HG03103 (cell line): ENCODE data around the gene GABRG3.

ENCODE experiments used
- ATAC-seq: cut with Tn5 transposase; IDR thresholded peaks from one replicate; pipeline ENCODE4 v1.9.1; 2021; ENCODE audit warnings: low read depth; ENCODE audit not compliant: unreplicated experiment

The GABRG3 gene

GRCh38 chr15:27483124-27483523 is 512.1 kb downstream of the GABRG3 start:
- ATAC-seq, result no peak

- ATAC-seq, result no peak
Observed at GRCh38 chr15:27485265-27485664, 514.3 kb downstream of the GABRG3 start.

GRCh38 chr15:27486051-27486450 is 515.1 kb downstream of the GABRG3 start:
- ATAC-seq, result no peak

- ATAC-seq, result no peak
Observed at GRCh38 chr15:27486683-27487647, 516.0 kb downstream of the GABRG3 start.

GRCh38 chr15:27487846-27488245 is 516.9 kb downstream of the GABRG3 start:
- no peak for ATAC-seq

- no peak for ATAC-seq
Observed at GRCh38 chr15:27490867-27491595, 520.0 kb downstream of the GABRG3 start.

- no peak for ATAC-seq
Observed at GRCh38 chr15:27491666-27492621, 521.0 kb downstream of the GABRG3 start.

- no peak for ATAC-seq
Observed at GRCh38 chr15:27495963-27496459, 525.0 kb downstream of the GABRG3 start.

GRCh38 chr15:27498700-27499099 is 527.7 kb downstream of the GABRG3 start:
- no peak for ATAC-seq

GRCh38 chr15:27499191-27499590 is 528.2 kb downstream of the GABRG3 start:
- ATAC-seq, result no peak

GRCh38 chr15:27499719-27500118 is 528.7 kb downstream of the GABRG3 start:
- no peak for ATAC-seq

GRCh38 chr15:27500206-27500605 is 529.2 kb downstream of the GABRG3 start:
- ATAC-seq, result no peak

GRCh38 chr15:27506752-27507151 is 535.8 kb downstream of the GABRG3 start:
- no peak for ATAC-seq

GRCh38 chr15:27509014-27509413 is 538.0 kb downstream of the GABRG3 start:
- no peak for ATAC-seq

- no peak for ATAC-seq
Observed at GRCh38 chr15:27512281-27513001, 541.5 kb downstream of the GABRG3 start.

GRCh38 chr15:27514526-27514925 is 543.5 kb downstream of the GABRG3 start:
- ATAC-seq, result no peak

GRCh38 chr15:27527490-27528067 is 556.6 kb downstream of the GABRG3 start:
- ATAC-seq, result no peak

GRCh38 chr15:27529399-27529798 is 558.4 kb downstream of the GABRG3 start:
- ATAC-seq, result no peak

- ATAC-seq, result no peak
Observed at GRCh38 chr15:27530994-27531393, 560.0 kb downstream of the GABRG3 start.
